ENCODE data around the gene NEURL3. TPM values are rescaled to one million over a fixed set of nuclear protein-coding genes. Genes with fewer than 3 reads are reported as not detected.
A peak's percentile ranks its signal among the peaks of the same experiment; 100 is the strongest.

The NEURL3 gene
- total and polyA plus RNA-seq, 2 donors (not counting 1 experiment from before 2014, with no cell fraction given) = not detected

GRCh38 chr2:96532641-96533291 is 27.6 kb upstream of the NEURL3 start:
- no peak overlapping the region for H3K9ac ChIP-seq (ENCODE audit: low read length)
- H3K36me3 ChIP-seq (replicated peaks in 1 of 2; ENCODE audit: control extremely low read depth in 1 of 2, control insufficient read depth in 1 of 2, extremely low read depth in 1 of 2, insufficient read depth in 2 of 2, low read length in 1 of 2) = no peaks in the 10 kb centered on the region
- ChIA-PET CTCF (interaction anchor here (1.0 to 9.1 kb wide), 3 partner anchors 20 to 24 kb away, joined by 3 to 84 read pairs (median 5); no protein-coding TSS in a partner anchor), POLR2A (interaction anchor here (1.0 to 1.1 kb wide), 2 partner anchors 8 to 10 kb away, joined by 4 to 6 read pairs; no protein-coding TSS in a partner anchor)
- Mint-ChIP-seq H3K9me3 (ENCODE audit: insufficient read depth) (no peaks in the 10 kb centered on the region), H3K27ac (peak overlapping the region; percentile 34), H3K4me1 (peaks cover 47% of the 10 kb centered on the region), H3K4me3 (peak overlapping the region; percentile 51), H3K27me3 (no peaks in the 10 kb centered on the region)
- 93% methylated on average over 4 of the region's 7 CpGs for WGBS (ENCODE audit: insufficient coverage)
- no peak overlapping the region for H2AFZ ChIP-seq (ENCODE audit: insufficient read depth, low read depth, low read length, poor library complexity, severe bottlenecking)
- no peaks in the 10 kb centered on the region for H3K27me3 ChIP-seq (replicated peaks in 1 of 4; ENCODE audit: control extremely low read depth in 1 of 4, control insufficient read depth in 3 of 4, insufficient read depth in 4 of 4, low read length in 3 of 4)
- peaks cover 7% of the 10 kb centered on the region for H3K79me2 ChIP-seq (ENCODE audit: control insufficient read depth, insufficient read depth, low read length)
- intact Hi-C loops (cut with micrococcal nuclease) = loop anchor here (10.0 kb wide), 1 partner anchor 208 kb away; the partner anchor contains the start of gene ITPRIPL1
- DNase-seq (no peak), ATAC-seq (ENCODE audit: low read depth) (no peak)
- H3K9me3 ChIP-seq (ENCODE audit: control extremely low read depth in 1 of 3, control insufficient read depth in 2 of 3, insufficient read depth in 1 of 3, low read length in 2 of 3) = no peaks in the 10 kb centered on the region
- no peak overlapping the region for H3K4me3 ChIP-seq (ENCODE audit: control extremely low read depth in 1 of 5, extremely low read depth in 1 of 5, insufficient read depth in 1 of 5, low read depth in 2 of 5, low read length in 4 of 5)
- TF ChIP-seq CTCF (IDR thresholded peaks at IDR 0.05) (no peak), EZH2 (IDR thresholded peaks at IDR 0.05; ENCODE audit: borderline replicate concordance, insufficient read depth, low read depth, low read length, poor library complexity, severe bottlenecking) (no peak)
- no peak overlapping the region for H3K27ac ChIP-seq (ENCODE audit: low read length in 2 of 2)
- H3K4me2 ChIP-seq (replicated peaks; ENCODE audit: low read depth, low read length, poor library complexity, severe bottlenecking) = no peak overlapping the region
- H3K4me1 ChIP-seq (ENCODE audit: control insufficient read depth in 2 of 2, insufficient read depth in 2 of 2, low read length in 2 of 2) = peaks cover 26 to 45% of the 10 kb centered on the region in 2 donors
- H4K20me1 ChIP-seq (ENCODE audit: control insufficient read depth, insufficient read depth, low read length, poor library complexity, severe bottlenecking) = peaks cover 5% of the 10 kb centered on the region

Data from B cell (primary cell).